ENCODE measurements around the gene GBX1.

GRCh38 chr7:151201344-151201743 is 33.9 kb upstream of the GBX1 start:
- no peak for TF ChIP-seq CTCF (IDR thresholded peaks at IDR 0.05)
- no peak for TF ChIP-seq POLR2A (IDR thresholded peaks at IDR 0.05)
